ENCODE measurements around the gene ASCC3. TPM values are rescaled to one million over a fixed set of nuclear protein-coding genes. Genes with fewer than 3 reads are reported as not detected.

Gene ASCC3
- total RNA-seq, 4 donors from 2014 or later: 20.3 to 26.8 (median 24.5) TPM

DNA sequence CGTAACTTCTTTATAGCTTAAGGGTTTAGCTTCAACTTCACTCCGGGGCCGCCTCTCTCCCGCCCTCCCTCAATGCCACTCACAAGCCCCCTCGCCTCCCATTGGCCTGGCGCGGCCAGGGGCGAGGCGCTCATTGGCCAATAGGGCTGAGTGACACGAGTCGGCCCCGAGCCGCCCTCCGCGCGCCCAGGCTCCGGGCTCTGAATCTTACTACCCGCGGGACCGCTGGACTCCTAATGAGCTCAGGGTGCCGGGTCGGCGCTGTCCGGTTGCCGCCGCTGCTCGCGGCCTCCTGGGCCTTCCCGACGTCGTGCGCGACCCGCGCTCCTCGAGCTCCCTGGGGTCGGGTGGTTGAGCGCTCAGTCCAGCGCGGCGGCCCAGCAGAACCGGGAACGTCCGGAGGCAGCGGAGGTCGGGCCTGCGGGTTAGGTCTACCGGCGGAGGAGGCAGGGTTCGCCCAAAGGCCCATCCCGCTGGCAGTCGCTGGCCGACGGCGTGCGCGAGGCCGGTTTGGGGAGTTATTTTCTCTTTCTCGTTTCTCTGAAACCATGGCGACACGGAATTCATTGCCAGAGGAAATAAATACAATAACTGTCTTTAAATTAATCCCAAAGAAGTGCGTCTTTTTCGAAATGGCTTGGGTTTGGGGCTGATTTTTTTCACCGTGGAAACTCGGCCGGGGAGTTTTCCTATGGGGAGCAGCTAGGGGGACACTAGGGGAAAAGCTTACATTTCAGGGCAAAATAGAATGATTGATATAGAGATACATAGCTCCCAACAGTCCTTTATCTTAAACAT is 416.0 kb downstream of the ASCC3 start, which contains the start of gene SIM1:
Gene SIM1, minus strand, starts transcription at position 19 of the 798 bp plus-strand sequence. CDS start 1,453 bp downstream, outside the sequence.
- H3K4me3 ChIP-seq (ENCODE audit: low read depth, poor library complexity, severe bottlenecking): peak within 1 kb of the TSS; percentile 24
- 5 to 6% methylated on average over 28 to 63 of the region's 66 CpGs for WGBS, 2 donors
- DNase-seq (ENCODE audit: low spot score in 2 of 2): peak; percentile 80 to 97
- intact Hi-C loops (cut with DNase I; ENCODE audit: low total_unique reads): no loop called here
- TF ChIP-seq POLR2A (IDR thresholded peaks at IDR 0.05): no peak
- TF ChIP-seq, protein P1, sequence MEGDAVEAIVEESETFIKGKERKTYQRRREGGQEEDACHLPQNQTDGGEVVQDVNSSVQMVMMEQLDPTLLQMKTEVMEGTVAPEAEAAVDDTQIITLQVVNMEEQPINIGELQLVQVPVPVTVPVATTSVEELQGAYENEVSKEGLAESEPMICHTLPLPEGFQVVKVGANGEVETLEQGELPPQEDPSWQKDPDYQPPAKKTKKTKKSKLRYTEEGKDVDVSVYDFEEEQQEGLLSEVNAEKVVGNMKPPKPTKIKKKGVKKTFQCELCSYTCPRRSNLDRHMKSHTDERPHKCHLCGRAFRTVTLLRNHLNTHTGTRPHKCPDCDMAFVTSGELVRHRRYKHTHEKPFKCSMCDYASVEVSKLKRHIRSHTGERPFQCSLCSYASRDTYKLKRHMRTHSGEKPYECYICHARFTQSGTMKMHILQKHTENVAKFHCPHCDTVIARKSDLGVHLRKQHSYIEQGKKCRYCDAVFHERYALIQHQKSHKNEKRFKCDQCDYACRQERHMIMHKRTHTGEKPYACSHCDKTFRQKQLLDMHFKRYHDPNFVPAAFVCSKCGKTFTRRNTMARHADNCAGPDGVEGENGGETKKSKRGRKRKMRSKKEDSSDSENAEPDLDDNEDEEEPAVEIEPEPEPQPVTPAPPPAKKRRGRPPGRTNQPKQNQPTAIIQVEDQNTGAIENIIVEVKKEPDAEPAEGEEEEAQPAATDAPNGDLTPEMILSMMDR (IDR thresholded peaks at IDR 0.05): no peak

DNA sequence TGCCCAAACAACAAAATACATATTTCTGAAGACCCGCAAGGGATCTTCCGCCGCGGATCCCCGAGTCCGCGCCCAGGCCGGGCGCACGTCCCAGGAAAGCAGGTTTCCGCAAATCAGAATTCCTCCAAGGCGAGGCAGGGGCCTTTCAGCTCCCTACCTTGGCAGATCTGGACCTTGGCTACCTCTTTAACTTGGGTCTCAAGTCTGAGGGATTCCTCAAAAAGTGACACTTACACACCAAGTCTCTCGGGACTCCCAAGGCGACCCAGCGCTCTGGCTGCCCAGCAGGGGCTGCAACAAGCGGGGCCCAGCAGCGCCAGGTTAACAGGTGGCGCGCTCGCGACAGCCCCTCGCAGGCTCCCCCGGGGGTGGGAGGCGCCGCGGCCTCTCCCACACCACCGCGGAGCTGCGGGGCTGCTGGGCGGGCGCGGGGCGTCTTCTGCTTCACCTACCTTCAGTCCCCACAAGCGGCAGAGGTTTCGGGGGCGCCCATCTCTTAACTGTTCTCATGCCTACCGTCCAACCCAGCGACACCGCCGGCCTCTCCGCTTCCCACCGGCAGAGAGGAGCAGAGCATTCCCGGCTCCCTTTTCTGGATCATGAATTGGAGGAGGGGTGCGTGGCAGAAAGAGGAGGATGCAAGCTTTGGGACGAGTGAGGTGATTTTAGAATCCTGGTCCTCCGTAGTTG is 416.8 kb downstream of the ASCC3 start:
- intact Hi-C loops (cut with DNase I; ENCODE audit: low total_unique reads): no loop called here
- WGBS, 2 donors: 4 to 5% methylated on average over 26 to 42 of the region's 46 CpGs
- peak overlapping the region; percentile 24 for H3K4me3 ChIP-seq (ENCODE audit: low read depth, poor library complexity, severe bottlenecking)
- no peak for DNase-seq (ENCODE audit: low spot score in 2 of 2)
- TF ChIP-seq, protein P1 (IDR thresholded peaks at IDR 0.05): no peak
- TF ChIP-seq POLR2A (IDR thresholded peaks at IDR 0.05): no peak

GRCh38 chr6:100463630-100464161 is 417.4 kb downstream of the ASCC3 start:
- no peak for TF ChIP-seq POLR2A (IDR thresholded peaks at IDR 0.05)
- TF ChIP-seq, protein P1 (IDR thresholded peaks at IDR 0.05): no peak
- DNase-seq (ENCODE audit: low spot score in 2 of 2): no peak
- peak overlapping the region; percentile 24 for H3K4me3 ChIP-seq (ENCODE audit: low read depth, poor library complexity, severe bottlenecking)
- intact Hi-C loops (cut with DNase I; ENCODE audit: low total_unique reads): no loop called here
- 9 to 18% methylated on average over 24 of the region's 24 CpGs for WGBS, 2 donors

- no peak overlapping the region for H3K4me3 ChIP-seq (ENCODE audit: low read depth, poor library complexity, severe bottlenecking)
- no peak for TF ChIP-seq POLR2A (IDR thresholded peaks at IDR 0.05)
- TF ChIP-seq, protein P1 (IDR thresholded peaks at IDR 0.05): no peak
- DNase-seq (ENCODE audit: low spot score in 2 of 2): no peak
- WGBS, 2 donors: 24 to 26% methylated on average over 13 of the region's 13 CpGs
- intact Hi-C loops (cut with DNase I; ENCODE audit: low total_unique reads): no loop called here
Measured at GRCh38 chr6:100462706-100463629, 418.2 kb downstream of the ASCC3 start.

All from lower leg skin (tissue), 4 donors.